Hippocampal formation (tissue), 2 donors: ENCODE results near the gene CLDN7.
"Not testable (repeated sequence)": the region's sequence is repeated elsewhere in the genome, so short reads cannot be mapped to it uniquely, and the experiment has no call there.

Source experiments
- DNase-seq, 2 donors: peaks; one replicate each; lab custom pipeline; 2025; lab: John Stamatoyannopoulos, UW

Gene CLDN7

DNA sequence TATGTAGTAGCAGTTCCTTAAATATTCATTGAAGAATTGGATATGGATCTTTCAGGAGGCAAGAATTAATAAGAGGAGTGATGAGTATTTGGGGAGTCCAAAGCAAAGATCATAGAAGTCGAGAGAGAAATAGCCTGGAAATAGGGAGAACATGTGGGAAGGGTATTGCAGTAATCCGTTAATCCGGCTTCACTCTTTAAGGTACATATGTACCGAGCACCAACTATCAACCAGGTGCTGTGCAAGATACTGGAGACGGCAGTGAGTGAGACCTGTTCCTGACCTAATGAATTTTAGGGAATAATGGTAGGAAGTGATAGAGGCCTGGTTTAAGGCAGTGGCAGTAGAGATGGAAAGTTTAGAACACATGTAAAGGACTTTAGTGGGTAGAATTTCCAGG, 9.2 kb downstream of the CLDN7 start:
- DNase-seq: no peak

DNA sequence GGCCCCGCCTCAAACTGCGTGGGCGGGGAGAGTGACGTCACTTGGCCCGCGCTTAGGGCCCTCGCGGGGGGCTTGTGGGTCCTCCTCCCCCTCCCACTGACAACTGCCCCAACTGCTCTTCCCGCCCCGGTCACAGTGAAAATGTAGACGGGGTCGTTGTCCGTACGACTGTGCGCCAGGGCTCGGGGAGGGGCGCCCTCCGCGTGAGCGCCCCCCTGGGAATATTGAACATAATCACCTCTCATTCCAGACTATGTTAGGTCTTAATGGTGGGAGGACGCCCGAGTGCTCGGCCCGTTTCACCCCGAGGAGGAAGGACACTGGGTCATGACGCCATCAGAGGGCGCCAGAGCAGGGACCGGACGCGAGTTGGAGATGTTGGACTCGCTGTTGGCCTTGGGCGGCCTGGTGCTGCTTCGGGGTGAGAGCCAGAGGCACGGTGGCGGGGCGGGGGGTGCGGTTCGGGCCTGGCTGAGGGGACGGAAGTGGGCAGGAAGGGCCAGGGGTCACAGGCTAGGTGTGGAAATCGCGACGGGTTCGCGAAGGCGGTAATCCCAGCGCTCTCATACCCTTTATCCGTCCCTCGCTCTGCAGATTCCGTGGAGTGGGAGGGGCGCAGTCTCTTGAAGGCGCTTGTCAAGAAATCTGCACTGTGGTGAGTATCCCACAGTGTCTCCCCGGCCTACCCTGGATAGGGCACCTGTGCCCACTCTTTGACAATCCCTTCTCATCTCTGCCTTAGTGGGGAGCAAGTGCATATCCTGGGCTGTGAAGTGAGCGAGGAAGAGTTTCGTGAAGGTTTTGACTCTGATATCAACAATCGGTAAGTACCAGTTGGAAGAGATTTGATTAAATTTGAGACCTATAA, 9.9 kb downstream of the CLDN7 start, which contains the start of gene ELP5:
TSS of gene ELP5 (plus strand) at position 40 of the 868 bp plus-strand sequence. CDS start at position 376, 336 bp downstream.
- DNase-seq: peak; percentile 89 to 91

DNA sequence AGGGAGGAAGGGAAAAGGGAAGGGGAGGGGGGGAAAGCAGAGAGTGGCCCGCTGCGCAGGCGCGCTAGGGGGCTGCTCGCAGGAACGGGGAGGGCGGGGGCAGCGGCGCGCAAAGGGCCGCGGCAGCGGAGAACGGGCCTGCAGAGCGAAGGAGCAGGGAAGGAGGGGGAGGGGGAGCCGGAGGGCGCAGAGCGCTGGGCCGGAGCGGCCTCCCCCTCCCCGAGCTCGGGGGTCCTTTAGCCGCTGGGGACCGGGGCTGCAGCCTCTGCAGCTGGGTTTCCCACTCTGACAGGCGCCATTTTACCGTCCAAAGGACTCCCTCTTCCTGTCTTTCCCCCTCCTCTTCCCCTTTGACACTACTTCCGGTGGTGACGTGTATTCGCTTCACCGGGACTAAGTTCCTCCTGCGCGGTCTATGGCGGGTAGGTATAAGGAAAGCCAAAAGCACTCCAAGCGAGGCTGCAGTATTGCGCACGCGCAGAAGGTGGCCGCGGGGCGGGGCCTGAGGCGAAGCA, 10.6 kb downstream of the CLDN7 start, which contains the start of gene CTDNEP1:
TSS of gene CTDNEP1 (minus strand) at position 74 of the 515 bp plus-strand sequence. CDS start 438 bp downstream, outside the sequence.
- DNase-seq: peak; percentile 97 to 99

DNA sequence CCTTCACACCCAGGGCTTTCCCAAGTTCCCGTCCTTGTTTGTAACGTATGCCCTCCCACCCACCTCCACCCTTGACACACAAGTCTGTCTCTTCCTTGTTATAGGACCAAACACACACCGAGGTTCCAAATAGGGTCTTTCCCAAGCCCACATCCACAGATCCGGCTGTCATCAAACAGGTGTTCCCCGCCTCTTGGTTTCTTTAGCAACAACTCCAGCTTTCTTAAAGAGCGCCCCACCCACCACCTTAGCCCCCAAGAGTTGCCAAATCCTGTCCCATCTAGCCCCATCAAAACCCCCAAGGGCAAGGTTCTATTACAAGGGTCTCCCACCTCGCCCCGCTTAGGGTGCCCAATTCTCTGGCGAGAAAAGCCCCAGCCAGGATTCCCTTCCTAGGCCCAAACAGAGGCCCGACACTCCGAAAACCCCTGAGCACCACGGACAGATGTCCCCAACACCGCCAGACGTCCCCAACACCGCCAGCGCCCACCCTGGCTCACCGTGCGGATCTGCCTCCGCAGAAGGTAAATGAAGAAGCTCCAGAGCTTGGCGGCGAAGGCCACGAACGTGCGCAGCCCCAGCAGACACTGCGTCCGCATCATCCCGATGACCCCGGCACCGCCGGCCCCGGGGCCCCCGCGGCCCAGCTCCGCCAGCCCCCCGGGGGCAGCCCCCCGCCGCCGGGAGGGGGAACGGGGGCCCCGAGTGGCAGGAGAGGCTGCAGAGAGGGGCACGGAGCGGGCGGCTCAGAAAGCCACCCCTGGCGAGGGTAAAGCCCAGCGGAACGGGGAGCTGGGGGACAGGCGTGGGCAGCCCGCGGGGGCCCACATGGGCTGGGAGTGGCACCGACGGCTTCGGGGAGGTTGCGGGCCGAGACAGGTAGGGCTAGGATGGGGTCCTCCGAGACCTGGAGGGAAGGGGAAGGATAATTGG, 11.3 kb downstream of the CLDN7 start:
- no peak for DNase-seq

DNA sequence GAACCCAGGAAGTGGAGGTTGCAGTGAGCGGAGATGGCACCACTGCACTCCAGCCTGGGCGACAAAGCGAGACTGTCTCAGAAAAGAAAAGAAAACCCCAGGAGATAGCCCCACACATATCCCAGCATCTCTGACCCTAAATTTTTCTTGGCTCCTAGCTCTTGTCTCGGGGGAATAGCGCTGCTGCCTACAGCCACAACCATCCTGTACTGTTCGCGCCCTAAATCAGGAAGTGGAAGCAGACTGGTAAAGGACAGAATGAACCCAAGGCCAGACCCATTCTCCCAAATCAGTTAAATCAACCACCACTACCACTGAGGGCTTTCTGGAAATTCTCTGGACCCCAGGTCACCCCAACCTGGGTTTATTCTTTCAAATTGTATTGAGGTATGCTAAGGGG, 12.4 kb downstream of the CLDN7 start:
- DNase-seq: no peak

DNA sequence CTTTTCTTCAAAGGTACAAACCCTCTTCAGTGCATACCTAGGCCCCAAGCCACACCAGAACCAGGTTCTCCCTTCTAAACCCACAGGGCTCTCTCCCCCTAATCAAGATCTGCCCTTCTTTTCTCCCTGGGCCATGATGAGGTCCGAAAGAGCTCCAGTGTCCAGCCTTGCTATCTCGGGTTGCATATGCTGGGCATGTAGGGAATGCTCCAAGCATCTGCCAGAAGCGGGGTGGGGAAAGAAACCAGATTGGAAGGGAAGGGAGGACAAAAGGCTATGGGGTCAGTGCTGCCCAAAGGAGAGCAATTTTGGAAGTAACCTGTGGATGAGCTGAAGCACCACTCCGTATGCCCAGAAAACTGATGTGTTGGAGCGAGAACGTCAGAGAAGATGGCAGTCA, 13.1 kb downstream of the CLDN7 start:
- no peak for DNase-seq

DNA sequence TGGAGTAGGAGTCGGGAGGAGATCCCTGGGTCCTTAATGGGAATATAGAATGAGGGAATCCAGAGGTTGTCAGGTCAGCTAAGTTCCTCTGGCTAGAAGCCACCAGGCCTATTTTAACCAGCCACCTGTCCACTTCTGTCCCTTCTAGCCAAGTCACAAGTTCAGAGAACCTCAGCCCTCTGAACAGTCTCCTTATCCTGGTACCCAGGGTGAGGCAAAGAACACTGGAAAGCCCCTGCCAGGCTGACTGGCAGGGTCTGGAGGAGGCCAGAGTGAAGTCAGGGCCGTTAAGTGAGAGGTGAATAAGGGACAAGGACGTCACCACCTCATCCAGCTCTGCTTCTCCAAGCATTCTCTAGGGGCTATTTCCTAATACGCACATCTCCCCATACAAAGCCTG, 13.5 kb downstream of the CLDN7 start:
- DNase-seq: no peak

DNA sequence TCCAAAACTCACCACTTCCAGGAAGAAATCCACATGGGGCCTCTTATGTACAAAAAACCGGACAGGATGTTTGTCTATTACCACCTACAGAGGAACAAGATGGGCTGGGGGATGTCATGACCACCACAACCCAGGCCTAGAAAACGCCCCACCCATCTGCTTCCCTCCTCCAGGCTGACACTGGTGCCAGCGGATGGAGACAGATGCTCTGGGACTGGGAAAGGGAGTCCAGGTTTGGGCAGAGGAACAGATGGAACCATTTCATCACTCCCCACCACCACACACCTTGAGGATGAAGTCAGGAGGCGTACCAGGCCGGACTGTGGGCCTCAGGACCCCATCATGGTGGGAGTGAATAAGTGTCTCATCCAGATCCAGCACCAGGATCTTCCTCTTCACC, 15.5 kb downstream of the CLDN7 start:
- no peak for DNase-seq

DNA sequence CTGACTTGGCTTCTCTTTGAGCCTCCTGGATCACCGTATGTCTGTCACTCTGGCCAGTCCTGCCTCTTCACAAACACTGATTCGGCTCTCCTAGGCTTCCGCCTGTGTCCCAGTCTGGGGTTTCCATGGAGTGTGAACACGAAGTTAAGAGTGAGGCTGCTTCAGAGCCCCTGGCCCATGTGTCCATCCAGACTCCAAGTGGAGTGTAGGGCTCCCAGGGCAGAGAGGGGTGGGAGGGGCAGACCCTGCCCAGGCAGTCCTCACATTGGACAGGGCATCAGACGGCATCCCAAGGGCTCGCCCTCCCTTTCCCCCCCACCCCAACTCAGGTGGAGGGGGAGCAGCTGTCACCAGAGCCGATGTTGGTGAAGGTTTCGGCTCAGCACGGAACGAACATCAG, 18.4 kb downstream of the CLDN7 start:
- DNase-seq: not testable (repeated sequence)

DNA sequence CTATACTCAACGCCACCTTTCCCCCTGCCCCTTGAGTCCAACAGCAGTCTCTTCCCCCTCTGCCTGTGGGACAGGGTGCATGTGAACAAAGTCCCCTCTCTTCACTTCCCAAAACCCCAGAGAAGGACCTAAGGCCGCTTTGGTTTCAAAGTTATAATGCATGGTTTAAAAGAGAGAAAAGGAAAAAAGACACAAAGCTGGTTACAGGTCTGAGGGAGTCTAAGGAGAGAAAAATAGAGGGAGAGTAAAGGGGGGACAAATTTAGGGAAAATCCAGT, 18.9 kb downstream of the CLDN7 start:
- DNase-seq: no peak

DNA sequence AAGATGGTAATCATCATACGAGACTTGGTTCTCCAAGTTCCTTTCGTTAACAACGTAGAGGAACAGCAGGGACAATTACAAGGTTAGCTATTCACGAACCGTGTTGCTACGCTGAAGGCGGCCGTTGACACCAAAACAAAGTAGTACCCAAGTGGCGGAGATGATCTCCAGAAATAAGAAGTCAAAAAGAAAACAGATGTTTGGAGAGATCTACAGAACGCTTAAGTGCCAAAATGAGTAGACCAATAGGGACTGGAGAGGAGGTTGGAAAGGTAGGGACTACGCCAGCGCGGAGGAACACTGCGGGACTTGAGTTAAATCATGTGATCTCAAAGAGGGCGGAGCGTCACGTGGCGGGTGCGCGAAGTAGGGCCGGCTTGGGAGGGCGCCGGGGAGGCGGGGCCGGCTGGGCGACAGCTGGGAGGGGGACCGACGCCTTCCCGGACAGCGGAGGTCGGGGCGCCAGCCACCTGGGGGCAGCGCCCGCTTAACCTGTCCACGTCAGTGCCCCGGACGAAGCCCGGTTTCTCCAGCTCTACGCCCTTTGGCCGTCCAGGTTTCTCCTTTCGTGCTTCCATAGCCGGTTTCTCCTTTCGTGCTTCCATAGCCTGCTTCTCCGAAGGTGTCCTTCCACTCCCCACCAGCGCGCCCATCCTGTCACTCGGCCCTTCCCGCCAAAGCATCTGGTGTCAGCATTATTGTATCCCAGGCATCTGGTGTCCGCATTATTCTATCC, 19.4 kb downstream of the CLDN7 start:
- peak; percentile 85 to 94 for DNase-seq

DNA sequence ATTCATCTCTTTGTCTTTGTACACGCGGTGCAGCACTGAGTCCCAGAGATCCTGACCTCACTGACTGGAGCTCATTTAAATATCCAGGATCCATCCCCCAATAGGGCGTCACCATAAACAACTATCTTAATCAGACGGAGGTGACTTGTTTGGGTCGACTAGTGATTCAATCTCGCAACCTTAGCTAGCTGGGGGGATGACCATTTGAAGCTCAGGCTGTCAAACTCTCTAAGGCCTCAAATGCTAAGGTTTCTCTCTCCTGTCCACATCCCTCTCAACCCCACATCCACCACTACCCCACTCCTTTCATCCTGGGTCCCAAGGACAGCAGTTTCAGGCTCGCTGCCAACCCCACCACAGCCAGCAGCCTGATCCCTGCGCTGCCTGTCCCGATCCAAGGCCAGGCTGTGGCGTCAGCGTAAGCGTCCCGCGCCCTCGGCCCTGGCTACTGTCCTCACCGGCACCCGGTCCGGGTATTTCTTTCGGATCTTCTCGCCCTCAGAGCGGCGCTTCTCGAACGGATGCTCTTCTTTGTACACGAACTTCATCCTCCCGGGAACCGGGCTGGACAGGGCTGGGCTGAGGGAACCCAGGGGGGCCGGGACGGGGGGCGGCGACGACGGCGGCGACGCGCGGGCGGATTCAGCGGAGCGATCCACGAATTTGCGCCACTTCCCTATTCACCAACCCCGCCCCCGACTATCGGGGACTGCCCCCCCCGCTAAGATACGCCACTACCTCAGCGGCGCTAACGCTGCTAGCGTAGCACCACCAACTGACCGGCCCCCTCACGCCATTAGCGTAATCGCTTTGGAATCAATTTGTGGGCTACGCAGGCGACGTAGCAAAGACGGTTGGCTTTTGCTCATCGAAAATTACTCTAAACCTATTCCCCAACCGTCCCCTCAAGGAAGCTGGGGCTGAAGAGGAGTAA, 20.2 kb downstream of the CLDN7 start, which contains the start of gene GABARAP:
TSS of gene GABARAP (minus strand) at position 667 of the 934 bp plus-strand sequence. CDS start at position 548, 119 bp downstream.
- DNase-seq: peak; percentile 88 to 89

DNA sequence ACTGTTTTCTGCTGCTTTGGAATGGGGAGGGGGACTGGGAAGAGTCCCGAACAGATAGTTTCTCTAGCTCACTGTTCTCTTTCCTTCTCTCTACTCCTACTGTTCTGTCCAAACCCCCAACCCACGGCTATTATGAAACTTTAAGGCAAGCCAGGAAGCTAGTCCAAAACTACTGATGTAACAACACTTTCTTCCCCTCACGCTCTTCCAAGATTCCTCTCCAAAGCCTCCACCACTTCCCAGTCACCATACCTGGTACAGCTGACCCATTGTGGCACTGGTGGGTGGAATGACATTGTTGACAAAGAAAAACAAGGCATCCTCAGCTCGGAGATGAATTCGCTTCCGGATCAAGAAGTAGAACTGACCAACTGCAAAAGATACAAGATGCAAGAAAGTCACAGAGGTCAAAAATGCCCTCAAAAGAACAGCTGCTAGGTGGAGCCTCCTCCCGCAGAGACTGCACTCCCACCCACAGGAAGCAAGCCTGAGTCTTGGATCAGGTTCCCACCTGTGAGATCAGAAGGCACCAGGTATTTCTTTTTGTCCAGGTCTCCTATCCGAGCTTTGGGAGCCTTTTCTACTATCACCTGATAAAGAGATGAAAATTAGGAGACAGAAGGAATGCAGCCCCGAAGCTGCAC, 21.1 kb downstream of the CLDN7 start:
- no peak for DNase-seq

DNA sequence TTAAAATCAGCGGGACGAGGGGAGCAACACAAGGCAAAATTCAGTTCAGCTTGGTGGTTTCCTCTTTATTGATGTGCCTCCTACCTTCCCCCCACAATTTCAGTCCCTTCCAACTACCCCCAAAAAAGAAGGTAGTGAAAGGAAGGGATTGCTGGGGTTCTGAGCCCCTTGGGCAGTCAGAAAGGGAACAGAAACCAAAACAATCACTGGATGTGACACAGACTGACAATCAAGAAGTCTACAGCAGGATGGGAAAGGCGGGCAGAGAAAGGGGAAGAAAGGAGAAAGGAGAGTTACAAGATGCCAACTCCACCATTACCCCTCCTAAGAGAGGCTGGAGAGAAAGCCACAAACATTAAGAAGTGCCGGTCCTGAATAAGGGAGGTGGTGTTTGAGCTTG, 21.9 kb downstream of the CLDN7 start:
- DNase-seq: no peak

DNA sequence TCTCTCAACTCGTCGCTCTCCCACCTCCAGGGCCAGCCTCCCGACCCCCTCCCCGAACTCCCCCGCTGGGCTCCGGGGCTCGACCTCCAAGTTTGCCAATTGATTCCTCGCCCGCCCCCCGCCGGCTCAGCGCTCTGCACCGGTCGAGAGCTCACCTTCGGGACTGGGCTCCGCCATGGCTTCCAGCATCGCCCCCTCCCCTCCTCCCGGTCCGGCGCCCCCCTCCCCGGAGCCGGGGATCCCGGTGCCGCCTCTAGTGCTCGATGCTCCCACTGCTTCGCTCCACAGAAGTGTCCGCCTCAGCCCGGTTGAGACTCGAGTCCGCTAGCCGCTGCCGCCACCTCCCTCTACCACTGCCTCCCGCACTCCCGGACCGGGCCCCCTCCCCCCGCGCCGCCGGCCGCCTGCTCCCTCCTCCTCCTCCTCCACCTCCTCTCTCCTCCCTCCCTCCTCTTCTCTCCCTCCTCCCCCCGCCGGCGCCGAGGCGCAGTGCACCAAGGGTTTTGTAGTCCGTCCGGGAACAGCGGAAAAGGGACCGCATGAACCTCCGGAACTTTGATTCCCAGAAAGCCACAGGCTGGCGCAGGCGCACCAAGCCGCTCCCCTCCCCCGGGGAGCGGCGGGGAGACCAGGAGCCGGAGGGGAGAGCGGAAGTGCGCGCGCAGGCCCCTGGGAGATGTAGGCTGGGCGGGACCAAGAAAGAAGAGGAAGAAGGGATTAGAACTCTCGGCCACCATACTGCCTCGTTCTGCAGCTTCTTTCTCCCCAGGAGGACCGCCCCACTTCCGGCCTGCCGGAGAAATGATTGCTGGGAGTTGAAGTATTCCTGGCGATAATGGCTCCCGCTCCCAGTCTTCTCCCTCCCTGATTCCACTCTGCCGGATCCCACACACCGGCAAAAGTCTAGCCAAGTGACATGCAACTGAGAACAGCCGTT, 22.9 kb downstream of the CLDN7 start, which contains the start of gene PHF23:
TSS of gene PHF23 (minus strand) at position 367 of the 937 bp plus-strand sequence. CDS start at position 189, 178 bp downstream.
- peak; percentile 99 for DNase-seq

DNA sequence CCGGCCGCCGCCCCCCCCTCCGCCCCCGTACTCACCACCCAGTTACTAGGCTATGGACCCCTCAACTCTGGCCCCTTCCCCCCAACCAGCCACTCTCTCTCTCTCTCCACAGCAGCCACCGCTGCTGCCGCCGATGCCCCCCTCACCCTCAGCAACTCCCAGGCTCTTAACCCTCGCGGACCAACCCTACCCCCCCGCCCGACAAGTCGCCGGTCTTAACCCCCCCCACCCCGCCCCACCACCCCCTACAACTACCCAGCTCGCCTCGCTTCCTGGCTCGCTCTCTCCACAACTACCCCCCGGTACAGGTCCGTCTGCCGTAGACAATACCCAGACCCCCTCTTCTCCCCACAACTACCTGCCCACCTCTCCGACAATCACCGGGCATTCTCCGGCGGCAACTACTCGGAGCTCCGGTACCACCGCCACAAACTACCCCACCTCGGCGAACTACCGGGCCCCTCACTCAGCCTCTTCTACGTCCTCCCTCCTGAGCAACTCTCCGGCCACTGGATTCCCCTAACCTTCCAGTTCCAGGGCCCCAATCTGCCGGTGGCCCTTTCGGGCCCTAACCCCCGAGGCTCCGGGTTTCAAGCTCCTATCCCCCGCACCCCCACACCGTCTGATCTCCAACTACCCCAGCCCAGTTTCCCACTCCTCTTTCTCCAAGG, 23.7 kb downstream of the CLDN7 start:
- peak in 1 of 2 donors; percentile 39 for DNase-seq

DNA sequence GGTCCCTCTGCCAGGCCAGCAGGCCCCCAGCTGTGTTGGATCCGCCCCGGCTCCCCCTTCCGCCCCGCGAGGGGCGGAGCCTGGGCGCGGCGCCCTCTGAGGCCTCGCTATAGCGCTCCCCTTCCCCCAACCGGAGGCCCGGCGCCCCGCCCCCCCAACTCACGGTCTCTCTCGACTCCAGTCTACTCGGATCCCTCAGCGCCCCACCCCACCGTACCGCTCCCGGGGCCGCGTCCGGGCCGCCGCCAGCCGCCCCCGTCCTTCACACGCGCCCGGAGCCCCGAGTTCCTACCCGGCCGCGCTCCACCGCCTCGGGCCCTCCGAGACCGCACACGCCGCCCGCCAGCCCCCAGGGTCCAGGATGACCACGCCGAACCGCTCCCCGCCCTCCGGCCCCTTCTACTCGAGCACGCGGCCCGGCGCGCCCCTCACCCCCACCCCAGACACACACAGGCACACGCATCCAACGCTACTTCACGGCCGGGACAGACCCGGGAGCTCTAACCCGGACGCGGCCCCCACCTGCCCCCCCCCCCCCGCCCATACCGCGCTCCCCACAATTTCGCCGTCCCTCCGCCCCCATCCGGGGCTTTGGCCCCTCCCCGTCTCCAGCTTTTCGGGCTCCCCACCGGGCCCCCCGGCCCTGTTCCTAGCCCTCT, 24.4 kb downstream of the CLDN7 start:
- DNase-seq: peak in 1 of 2 donors; percentile 47
